Hepatocyte (in vitro differentiated cells): Measurements from ENCODE around the gene SCAI. TPM values are rescaled to one million over a fixed set of nuclear protein-coding genes. Genes with fewer than 3 reads are reported as not detected.
A peak's percentile ranks its signal among the peaks of the same experiment; 100 is the strongest.

Experiments
- DNase-seq: peaks from one replicate; pipeline ENCODE4 v3.0.0-alpha.2; 2016; ENCODE audit warnings: low spot score
- H2AFZ ChIP-seq: fragments of 200-600 bp; sonication (generic); 2 replicates; pipeline ENCODE4 v1.6.0; 2016; ENCODE audit warnings: antibody characterized with exemption, mild to moderate bottlenecking
- H3K27ac ChIP-seq: fragments of 200-600 bp; sonication (generic); 2 replicates; pipeline ENCODE4 v1.5.1; 2016; ENCODE audit warnings: mild to moderate bottlenecking
- H3K27me3 ChIP-seq: fragments of 200-600 bp; sonication (generic); 2 replicates; pipeline ENCODE4 v1.6.1; 2016
- H3K36me3 ChIP-seq: fragments of 200-600 bp; sonication (generic); replicated peaks from 2 replicates; pipeline ENCODE4 v1.5.1; 2016; ENCODE audit warnings: low read depth; ENCODE audit not compliant: insufficient read depth
- H3K4me1 ChIP-seq: fragments of 200-600 bp; sonication (generic); 2 replicates; pipeline ENCODE4 v1.5.1; 2016; ENCODE audit warnings: mild to moderate bottlenecking, moderate library complexity; ENCODE audit not compliant: insufficient read depth
- H3K4me2 ChIP-seq: fragments of 200-600 bp; sonication (generic); 2 replicates; pipeline ENCODE4 v1.6.0; 2016
- H3K4me3 ChIP-seq: fragments of 200-600 bp; sonication (generic); 2 replicates; pipeline ENCODE4 v1.5.1; 2016; ENCODE audit warnings: mild to moderate bottlenecking
- H3K79me2 ChIP-seq: fragments of 200-600 bp; sonication (generic); 2 replicates; pipeline ENCODE4 v1.6.0; 2017; ENCODE audit warnings: mild to moderate bottlenecking
- H3K9me2 ChIP-seq: fragments of 200-600 bp; sonication (generic); replicated peaks from 2 replicates; pipeline ENCODE4 v1.6.0; 2017; ENCODE audit warnings: mild to moderate bottlenecking; ENCODE audit not compliant: insufficient read depth
- H3K9me3 ChIP-seq: fragments of 200-600 bp; sonication (generic); 2 replicates; pipeline ENCODE4 v1.5.1; 2016; ENCODE audit warnings: low read depth, mild to moderate bottlenecking
- H4K20me1 ChIP-seq: fragments of 200-600 bp; sonication (generic); 2 replicates; pipeline ENCODE4 v1.6.0; 2016; ENCODE audit warnings: mild to moderate bottlenecking; ENCODE audit not compliant: insufficient read depth, poor library complexity, severe bottlenecking
- CTCF ChIP-seq: fragments of 200-600 bp; sonication (generic); IDR thresholded peaks from 2 replicates; pipeline ENCODE4 v1.5.1; 2016; ENCODE audit warnings: antibody characterized with exemption, mild to moderate bottlenecking; ENCODE audit not compliant: poor library complexity
- EZH2 ChIP-seq: fragments of 200-600 bp; sonication (generic); IDR thresholded peaks from 2 replicates; pipeline ENCODE4 v1.6.1; 2016; ENCODE audit warnings: antibody characterized with exemption, mild to moderate bottlenecking, borderline replicate concordance
- EZH2phosphoT487 ChIP-seq: fragments of 200-600 bp; sonication (generic); IDR thresholded peaks from one replicate; pipeline ENCODE4 v1.6.1; 2018; ENCODE audit warnings: antibody characterized with exemption, mild to moderate bottlenecking, low read depth, moderate library complexity; ENCODE audit not compliant: unreplicated experiment, severe bottlenecking
- WGBS: methylation state at CpG from one replicate; pipeline ENCODE4 v1.1.6; 2016; ENCODE audit warnings: low lambda C conversion rate; ENCODE audit errors: missing lambda C conversion rate; 5-methylcytosine and 5-hydroxymethylcytosine counted together
- polyA plus RNA-seq: library from polyadenylated mRNA; unstranded; fragments of >200 nt; fragmentation: Nextera tagmentation; extraction: Ambion mirVana; gene quantifications from 2 replicates; pipeline ENCODE4 v1.2.1, GENCODE V29; 2016
- total RNA-seq: library from RNA; depleted of rRNA; stranded (reverse); fragments of >200 nt; gene quantifications from 2 replicates; pipeline ENCODE4 v1.2.3, GENCODE V29; 2014

Gene SCAI
- total and polyA plus RNA-seq, 2 experiments from 2014 or later = 0.97 to 10.5 TPM

DNA sequence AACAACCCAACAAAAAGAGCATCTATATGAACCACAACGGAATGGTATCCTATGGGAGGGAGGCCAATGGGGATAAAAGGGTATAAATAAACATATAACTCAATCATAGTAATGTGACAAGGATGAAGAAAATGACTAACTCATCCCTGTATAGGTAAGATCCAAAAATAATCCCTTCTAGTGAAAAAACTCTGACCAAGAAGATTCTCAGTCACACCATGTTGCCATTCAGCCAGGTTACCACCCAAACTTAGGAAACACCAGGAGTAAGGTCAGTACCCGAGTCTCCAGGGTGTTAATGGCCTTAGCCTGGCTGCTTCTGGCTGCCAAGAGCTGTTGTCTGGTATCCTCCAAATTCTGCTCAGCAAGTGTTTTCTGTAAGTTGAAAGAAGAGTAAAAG is 235.2 kb downstream of the SCAI start:
- H3K36me3 ChIP-seq = no peaks in the 10 kb centered on the region
- 89% methylated on average over 2 of the region's 2 CpGs for WGBS
- no peak overlapping the region for H3K4me2 ChIP-seq
- H3K27me3 ChIP-seq = no peaks in the 10 kb centered on the region
- H3K9me3 ChIP-seq = no peaks in the 10 kb centered on the region
- no peaks in the 10 kb centered on the region for H3K79me2 ChIP-seq
- TF ChIP-seq CTCF = no peak
- TF ChIP-seq EZH2 = no peak
- H3K27ac ChIP-seq = no peak overlapping the region
- no peaks in the 10 kb centered on the region for H4K20me1 ChIP-seq
- peaks cover 8% of the 10 kb centered on the region for H3K4me1 ChIP-seq
- DNase-seq = no peak
- no peaks in the 10 kb centered on the region for H3K9me2 ChIP-seq
- H3K4me3 ChIP-seq = no peak overlapping the region
- no peak overlapping the region for H2AFZ ChIP-seq

DNA sequence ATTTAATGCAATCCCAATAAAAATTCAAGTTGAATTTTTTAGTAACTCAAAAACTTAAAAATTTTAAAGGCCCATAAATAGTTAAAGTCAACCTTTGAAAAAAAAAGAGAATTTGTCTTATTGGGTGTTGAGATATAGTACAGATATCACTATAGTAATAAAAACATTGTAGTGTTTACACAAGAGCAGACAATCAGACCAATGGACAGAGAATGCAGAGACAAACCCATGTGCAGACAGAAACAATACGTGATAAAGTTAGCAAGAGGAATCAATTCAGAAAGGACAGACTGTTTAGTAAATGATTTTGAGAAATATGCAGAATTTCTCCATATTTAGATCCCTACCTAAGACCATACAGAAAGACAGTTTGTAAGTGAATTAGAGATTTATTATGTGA is 236.4 kb downstream of the SCAI start:
- H3K27ac ChIP-seq = peak overlapping the region; percentile 52
- no peaks in the 10 kb centered on the region for H3K9me3 ChIP-seq
- no peak overlapping the region for H3K4me3 ChIP-seq
- TF ChIP-seq CTCF (no peak), EZH2 (no peak), EZH2phosphoT487 (no peak)
- H3K79me2 ChIP-seq = no peaks in the 10 kb centered on the region
- H4K20me1 ChIP-seq = no peaks in the 10 kb centered on the region
- H3K9me2 ChIP-seq = no peaks in the 10 kb centered on the region
- DNase-seq = no peak
- H3K4me2 ChIP-seq = no peak overlapping the region
- H3K4me1 ChIP-seq = peaks cover 8% of the 10 kb centered on the region
- 50% methylated on average over 1 of the region's 1 CpG for WGBS
- H3K27me3 ChIP-seq = no peaks in the 10 kb centered on the region
- H3K36me3 ChIP-seq = no peaks in the 10 kb centered on the region
- no peak overlapping the region for H2AFZ ChIP-seq

GRCh38 chr9:124899845-124900244 is 243.5 kb downstream of the SCAI start:
- no peaks in the 10 kb centered on the region for H3K9me3 ChIP-seq
- no peaks in the 10 kb centered on the region for H3K79me2 ChIP-seq
- H3K4me2 ChIP-seq = no peak overlapping the region
- H3K9me2 ChIP-seq = no peaks in the 10 kb centered on the region
- no peak overlapping the region for H3K4me3 ChIP-seq
- no peaks in the 10 kb centered on the region for H3K36me3 ChIP-seq
- H3K4me1 ChIP-seq = peaks cover 7% of the 10 kb centered on the region
- DNase-seq = no peak
- TF ChIP-seq EZH2 (no peak), EZH2phosphoT487 (no peak), CTCF (no peak)
- H3K27ac ChIP-seq = no peak overlapping the region
- no peaks in the 10 kb centered on the region for H3K27me3 ChIP-seq
- H2AFZ ChIP-seq = no peak overlapping the region
- WGBS = 96% methylated on average over 9 of the region's 9 CpGs
- no peaks in the 10 kb centered on the region for H4K20me1 ChIP-seq
